ENCODE results near the gene PECR.

GRCh38 chr2:216018709-216019108, 62.9 kb downstream of the PECR start:
- TF ChIP-seq CTCF (conservative IDR thresholded peaks at IDR 0.05) (no peak), ZFX (IDR thresholded peaks at IDR 0.05) (no peak)

Measured in C4-2B (cell line).